Activated gamma-delta T cell (primary cell): ENCODE data around the gene INAFM2.

Experiments used
- DNase-seq: peaks from one replicate; lab custom pipeline; 2025; lab: John Stamatoyannopoulos, UW

INAFM2 gene

GRCh38 chr15:40287505-40287904, 36.0 kb upstream of the INAFM2 start:
- DNase-seq, result no peak

- no peak for DNase-seq
Observed at GRCh38 chr15:40287968-40288367, 35.5 kb upstream of the INAFM2 start.

GRCh38 chr15:40289140-40289775, 34.2 kb upstream of the INAFM2 start:
- DNase-seq, result no peak

GRCh38 chr15:40290545-40290917, 33.0 kb upstream of the INAFM2 start:
- no peak for DNase-seq

GRCh38 chr15:40290918-40291574, 32.4 kb upstream of the INAFM2 start:
- no peak for DNase-seq

GRCh38 chr15:40292246-40292645, 31.2 kb upstream of the INAFM2 start:
- DNase-seq, result no peak

- no peak for DNase-seq
Observed at GRCh38 chr15:40293006-40293405, 30.5 kb upstream of the INAFM2 start.

GRCh38 chr15:40293905-40294895, 29.3 kb upstream of the INAFM2 start:
- DNase-seq, result no peak

GRCh38 chr15:40295297-40295696, 28.2 kb upstream of the INAFM2 start:
- no peak for DNase-seq

- DNase-seq, result no peak
Observed at GRCh38 chr15:40295877-40296560, 27.5 kb upstream of the INAFM2 start.

- DNase-seq, result no peak
Observed at GRCh38 chr15:40296561-40297230, 26.8 kb upstream of the INAFM2 start.

- DNase-seq, result no peak
Observed at GRCh38 chr15:40297356-40297755, 26.1 kb upstream of the INAFM2 start.

- no peak for DNase-seq
Observed at GRCh38 chr15:40298216-40298935, 25.1 kb upstream of the INAFM2 start.

GRCh38 chr15:40300367-40300766, 23.1 kb upstream of the INAFM2 start:
- no peak for DNase-seq

- DNase-seq, result no peak
Observed at GRCh38 chr15:40300771-40301170, 22.7 kb upstream of the INAFM2 start.

- DNase-seq, result no peak
Observed at GRCh38 chr15:40301467-40302179, 21.9 kb upstream of the INAFM2 start.

- DNase-seq, result no peak
Observed at GRCh38 chr15:40302288-40302886, 21.1 kb upstream of the INAFM2 start.

GRCh38 chr15:40302981-40303380, 20.5 kb upstream of the INAFM2 start:
- no peak for DNase-seq

GRCh38 chr15:40303576-40303975, 19.9 kb upstream of the INAFM2 start:
- no peak for DNase-seq

GRCh38 chr15:40305281-40305680, 18.2 kb upstream of the INAFM2 start:
- DNase-seq, result no peak
